Memory B cell (primary cell): ENCODE results near the gene CCM2.
"Not testable (repeated sequence)": the region's sequence is repeated elsewhere in the genome, so short reads cannot be mapped to it uniquely, and the experiment has no call there.

ENCODE experiments used
- ATAC-seq: fragments of 150-1000 bp; cut with Tn5 transposase; 2 replicates; pipeline ENCODE4 v1.10.0; 2021; ENCODE audit warnings: low read depth, mild to moderate bottlenecking, moderate library complexity
- DNase-seq, 2 donors: peaks; one replicate each; pipeline ENCODE4 v3.0.0; 2022; ENCODE audit warnings: low spot score in 2 of 2
- H3K27ac Mint-ChIP-seq: one replicate; pipeline ENCODE4 v1.8.0; 2022; ENCODE audit warnings: mild to moderate bottlenecking, moderate library complexity, mixed read lengths
- H3K27me3 Mint-ChIP-seq: one replicate; pipeline ENCODE4 v1.8.0; 2022; ENCODE audit warnings: mixed read lengths
- H3K36me3 Mint-ChIP-seq: one replicate; pipeline ENCODE4 v1.8.0; 2022; ENCODE audit warnings: mild to moderate bottlenecking, mixed read lengths
- H3K4me1 Mint-ChIP-seq: one replicate; pipeline ENCODE4 v1.8.0; 2022; ENCODE audit warnings: mixed read lengths
- H3K4me3 Mint-ChIP-seq: one replicate; pipeline ENCODE4 v1.8.0; 2022; ENCODE audit warnings: mild to moderate bottlenecking, moderate library complexity, mixed read lengths
- H3K9me3 Mint-ChIP-seq: one replicate; pipeline ENCODE4 v1.8.0; 2022; ENCODE audit warnings: mixed read lengths

Gene CCM2

DNA sequence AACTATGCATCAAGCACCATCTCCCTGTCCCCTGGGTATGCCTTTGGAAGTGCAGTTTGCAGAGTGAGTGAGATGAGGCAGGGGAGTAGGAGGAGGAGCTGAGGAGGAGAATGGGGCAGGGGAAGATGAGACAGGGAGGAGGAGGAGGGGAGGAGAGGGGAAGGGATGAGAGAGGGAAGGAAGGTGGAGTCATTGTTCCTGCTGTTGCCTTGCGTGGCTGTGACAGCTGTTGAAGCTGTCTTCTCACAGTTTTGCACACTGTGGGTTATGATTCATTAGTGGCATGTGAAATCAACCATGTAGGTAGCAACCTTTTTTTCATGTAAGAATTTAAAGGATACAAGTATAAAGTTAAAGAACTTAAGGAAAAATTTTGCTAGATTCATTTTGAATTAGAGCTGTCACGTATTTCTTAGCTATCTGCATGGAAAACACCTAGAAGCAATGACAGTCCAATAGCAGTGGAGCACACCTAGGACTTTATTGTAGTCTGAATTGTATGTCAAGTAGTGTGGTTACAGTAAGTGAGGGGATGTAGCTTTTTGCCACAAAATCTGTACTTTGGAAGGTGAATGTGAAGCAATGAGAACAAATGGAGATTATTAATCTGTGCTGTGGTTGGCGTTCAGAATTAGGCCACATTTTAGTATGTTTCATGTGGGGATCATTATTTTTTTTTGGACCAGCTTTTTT is 21.7 kb downstream of the CCM2 start:
- peaks cover 18% of the 10 kb centered on the region for H3K36me3 Mint-ChIP-seq

DNA sequence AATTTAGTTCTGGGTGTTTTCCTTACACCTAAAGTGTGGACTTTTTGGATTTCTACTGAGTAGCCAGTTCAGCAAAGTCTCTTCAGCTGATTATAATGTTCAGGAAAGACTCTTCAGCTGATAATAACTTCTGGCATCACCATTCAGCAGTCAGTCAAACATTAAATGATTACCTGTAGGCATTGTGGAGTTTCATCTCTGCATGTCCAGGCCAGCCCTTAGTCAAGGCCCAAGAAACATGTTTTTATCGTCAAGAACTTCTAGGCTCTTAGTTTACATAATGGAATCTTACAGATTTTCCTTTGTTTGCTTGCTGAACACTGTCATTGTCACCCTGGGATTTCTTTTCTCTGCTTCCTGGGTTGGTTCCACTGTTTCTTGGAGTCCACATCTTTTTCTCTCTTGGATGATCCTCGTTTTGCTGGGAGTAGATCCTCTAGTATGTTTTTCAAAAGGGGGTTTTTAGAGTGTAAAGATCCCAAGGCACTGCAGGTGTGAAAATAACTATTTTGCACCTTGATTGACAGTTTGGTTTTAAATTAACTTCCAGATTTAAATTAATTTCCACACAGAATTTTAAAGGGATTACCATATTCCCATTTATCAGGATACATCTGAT is 24.2 kb downstream of the CCM2 start:
- no peaks in the 10 kb centered on the region for H3K27me3 Mint-ChIP-seq
- DNase-seq (no peak), ATAC-seq (no peak)
- H3K27ac Mint-ChIP-seq, result peak overlapping the region; percentile 1
- H3K4me3 Mint-ChIP-seq, result no peak overlapping the region
- peaks cover 33% of the 10 kb centered on the region for H3K4me1 Mint-ChIP-seq
- H3K9me3 Mint-ChIP-seq, result peaks cover 2% of the 10 kb centered on the region
- H3K36me3 Mint-ChIP-seq, result peaks cover 20% of the 10 kb centered on the region

More for the DNA sequence above, 21.7 kb downstream of the CCM2 start:
- no peak overlapping the region for H3K4me3 Mint-ChIP-seq
- ATAC-seq (peak; percentile 37), DNase-seq (no peak)
- H3K4me1 Mint-ChIP-seq, result peaks cover 28% of the 10 kb centered on the region
- H3K9me3 Mint-ChIP-seq, result peaks cover 2% of the 10 kb centered on the region
- no peaks in the 10 kb centered on the region for H3K27me3 Mint-ChIP-seq
- H3K27ac Mint-ChIP-seq, result peak overlapping the region; percentile 64

DNA sequence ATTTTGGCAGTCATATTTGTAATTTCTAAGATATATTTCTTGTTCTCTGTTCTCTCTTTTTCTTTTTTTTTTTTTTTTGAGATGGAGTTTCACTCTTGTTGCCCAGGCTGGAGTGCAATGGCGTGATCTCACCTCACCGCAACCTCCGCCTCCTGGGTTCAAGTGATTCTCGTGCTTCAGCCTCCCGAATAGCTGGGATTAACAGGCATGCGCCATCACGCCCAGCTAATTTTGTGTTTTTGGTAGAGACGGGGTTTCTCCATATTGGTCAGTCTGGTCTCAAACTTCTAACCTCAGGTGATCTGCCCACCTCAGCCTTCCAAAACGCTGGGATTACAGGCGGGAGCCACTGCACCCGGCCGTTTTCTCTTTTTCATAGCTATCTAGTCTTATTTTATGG is 25.5 kb downstream of the CCM2 start:
- H3K4me3 Mint-ChIP-seq, result peak overlapping the region; percentile 56
- H3K9me3 Mint-ChIP-seq, H3K27me3 Mint-ChIP-seq, DNase-seq, ATAC-seq: not testable (repeated sequence)
- peaks cover 15% of the 10 kb centered on the region for H3K36me3 Mint-ChIP-seq
- H3K4me1 Mint-ChIP-seq, result peaks cover 40% of the 10 kb centered on the region
- H3K27ac Mint-ChIP-seq, result peak overlapping the region; percentile 77

GRCh38 chr7:45026013-45026412 is 26.0 kb downstream of the CCM2 start:
- Mint-ChIP-seq H3K4me1 (peaks cover 36% of the 10 kb centered on the region), H3K4me3 (peak overlapping the region; percentile 56), H3K27ac (peak overlapping the region; percentile 77), H3K9me3 (peaks cover 2% of the 10 kb centered on the region), H3K27me3 (no peaks in the 10 kb centered on the region), H3K36me3 (peaks cover 15% of the 10 kb centered on the region)
- DNase-seq (no peak), ATAC-seq (no peak)

DNA sequence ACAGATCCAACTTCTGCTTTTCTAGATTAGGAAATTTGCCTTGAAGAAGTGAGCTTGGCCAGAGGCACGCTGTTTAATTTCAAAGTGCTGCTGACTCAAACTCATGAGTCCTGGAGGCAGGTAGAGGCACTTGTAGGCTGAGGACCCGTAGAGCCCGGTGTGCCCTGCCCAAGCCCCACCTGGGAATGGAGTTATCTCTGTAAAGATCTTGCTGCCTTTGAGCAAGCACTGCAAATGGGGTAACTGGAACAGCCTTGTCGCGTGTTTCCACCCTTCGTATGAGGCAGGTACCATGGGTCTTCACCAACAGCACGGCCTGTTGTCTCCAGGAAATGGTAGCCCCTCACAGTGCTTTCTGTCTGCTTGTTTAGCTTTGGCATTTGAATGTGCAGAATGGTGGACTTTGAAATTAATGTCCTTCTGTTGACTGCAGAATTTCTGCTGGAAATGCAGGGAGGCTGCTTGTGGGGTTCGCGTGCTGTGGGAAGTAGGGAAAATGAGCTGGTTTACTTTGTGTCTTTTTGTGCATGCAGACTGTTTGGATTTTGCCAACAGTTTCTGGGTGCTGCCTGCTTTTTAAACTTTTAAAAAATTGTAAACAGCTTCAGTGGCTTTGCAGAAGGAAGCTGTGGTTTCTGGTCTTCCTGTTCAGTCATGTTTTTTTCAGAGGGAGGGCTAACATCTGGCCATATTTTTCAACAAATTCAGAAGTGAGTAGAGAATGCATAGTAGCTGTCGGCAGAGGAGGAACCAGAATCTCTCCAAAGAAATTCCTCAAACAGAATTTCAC is 27.2 kb downstream of the CCM2 start:
- peak overlapping the region; percentile 86 for H3K27ac Mint-ChIP-seq
- no peaks in the 10 kb centered on the region for H3K27me3 Mint-ChIP-seq
- ATAC-seq (peak; percentile 88), DNase-seq (peak; percentile 35 to 44)
- peaks cover 2% of the 10 kb centered on the region for H3K9me3 Mint-ChIP-seq
- H3K36me3 Mint-ChIP-seq, result peaks cover 15% of the 10 kb centered on the region
- peaks cover 31% of the 10 kb centered on the region for H3K4me1 Mint-ChIP-seq
- peak overlapping the region; percentile 89 for H3K4me3 Mint-ChIP-seq

- peaks cover 2% of the 10 kb centered on the region for H3K9me3 Mint-ChIP-seq
- peaks cover 18% of the 10 kb centered on the region for H3K36me3 Mint-ChIP-seq
- H3K27ac Mint-ChIP-seq, result peak overlapping the region; percentile 86
- H3K4me1 Mint-ChIP-seq, result peaks cover 37% of the 10 kb centered on the region
- peak overlapping the region; percentile 89 for H3K4me3 Mint-ChIP-seq
- DNase-seq, result peak in 1 of 2 donors; percentile 17
- ATAC-seq, result peak; percentile 4
- H3K27me3 Mint-ChIP-seq, result no peaks in the 10 kb centered on the region
These were observed 27.7 kb downstream of the CCM2 start for GRCh38 chr7:45027774-45028114.

DNA sequence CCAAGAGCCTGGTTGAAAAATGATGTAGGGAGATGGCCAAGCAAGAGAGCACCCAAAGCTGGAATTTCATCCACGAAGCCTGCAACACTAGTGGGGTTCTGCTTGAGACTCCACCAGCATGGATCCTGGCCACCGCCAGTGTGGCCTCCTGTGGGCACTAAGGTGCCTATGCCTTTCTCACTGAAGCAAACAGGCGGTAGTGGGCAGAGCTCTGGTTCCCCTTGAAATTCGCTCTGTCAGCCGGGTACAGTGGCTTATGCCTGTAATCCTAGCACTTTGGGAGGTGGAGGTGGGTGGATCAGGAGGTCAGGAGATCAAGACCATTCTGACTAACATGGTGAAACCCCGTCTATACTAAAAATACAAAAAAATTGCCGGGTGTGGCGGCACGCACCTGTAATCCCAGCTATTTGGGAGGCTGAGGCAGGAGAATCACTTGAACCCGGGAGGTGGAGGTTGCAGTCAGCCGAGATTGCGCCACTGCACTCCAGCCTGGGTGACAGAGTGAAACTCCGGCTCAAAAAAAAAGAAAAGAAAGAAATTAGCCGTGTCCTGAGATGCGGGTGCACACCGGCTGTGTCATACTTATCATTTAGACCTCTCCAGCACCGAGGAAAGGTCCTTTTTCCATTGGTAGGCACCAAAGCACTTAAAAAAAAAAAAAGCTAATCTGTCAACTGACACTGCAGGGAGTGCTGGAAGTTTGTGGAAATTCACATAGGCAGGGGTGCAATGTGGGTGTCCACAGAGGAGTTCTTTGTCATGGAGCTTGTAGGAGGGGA is 28.3 kb downstream of the CCM2 start:
- Mint-ChIP-seq H3K4me1 (peaks cover 41% of the 10 kb centered on the region), H3K4me3 (peak overlapping the region; percentile 89), H3K27me3 (no peaks in the 10 kb centered on the region), H3K9me3 (peaks cover 2% of the 10 kb centered on the region), H3K27ac (peak overlapping the region; percentile 86), H3K36me3 (peaks cover 18% of the 10 kb centered on the region)
- ATAC-seq (no peak), DNase-seq (no peak)

DNA sequence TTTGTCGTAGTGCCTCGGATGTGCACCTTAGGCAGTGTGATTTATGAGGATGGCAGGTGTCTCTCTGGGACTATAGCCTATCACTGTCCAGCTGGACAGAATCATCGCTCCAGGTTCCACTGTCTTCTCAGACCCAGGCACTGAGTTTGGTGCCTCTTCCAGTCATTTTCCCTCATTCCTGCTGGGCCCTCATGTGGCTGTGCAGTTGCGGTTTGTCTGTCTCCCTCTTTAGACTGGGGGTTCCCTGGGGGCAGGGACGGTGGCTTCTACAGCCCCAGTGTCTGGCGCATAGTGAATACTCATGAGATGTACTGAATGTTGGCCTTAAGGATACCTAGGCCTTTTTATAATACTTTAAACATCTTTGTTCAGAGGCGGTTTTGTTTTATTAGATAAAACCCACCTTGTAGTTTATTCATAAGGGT is 28.9 kb downstream of the CCM2 start:
- no peak for ATAC-seq
- Mint-ChIP-seq H3K4me3 (peak overlapping the region; percentile 89), H3K27me3 (no peaks in the 10 kb centered on the region), H3K9me3 (peaks cover 2% of the 10 kb centered on the region), H3K4me1 (peaks cover 45% of the 10 kb centered on the region), H3K27ac (peak overlapping the region; percentile 86), H3K36me3 (peaks cover 16% of the 10 kb centered on the region)
- DNase-seq, result no peak

GRCh38 chr7:45031829-45032228 is 31.8 kb downstream of the CCM2 start:
- ATAC-seq, result no peak

DNA sequence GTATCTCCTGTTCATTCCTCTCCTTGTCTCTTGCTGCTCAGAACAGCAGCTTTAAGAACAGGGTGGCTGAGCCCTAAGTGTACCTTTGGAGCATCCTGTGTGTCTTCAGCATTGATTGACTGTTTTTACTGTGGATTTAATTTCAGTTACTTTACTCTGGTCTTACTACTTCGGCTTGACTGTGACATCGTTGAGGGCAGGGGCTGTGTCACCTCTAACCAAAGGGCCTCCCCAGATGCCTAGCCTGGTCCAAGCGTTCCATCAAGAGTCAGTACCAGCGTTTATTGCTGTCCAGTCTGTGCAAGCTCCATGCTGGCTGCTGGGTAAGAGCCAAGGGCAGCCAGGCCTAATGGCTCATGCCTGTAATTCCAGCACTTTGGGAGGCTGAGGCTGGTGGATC is 32.4 kb downstream of the CCM2 start:
- ATAC-seq (no peak), DNase-seq (no peak)
- Mint-ChIP-seq H3K27me3 (no peaks in the 10 kb centered on the region), H3K4me3 (peak overlapping the region; percentile 11), H3K36me3 (peaks cover 11% of the 10 kb centered on the region), H3K4me1 (peaks cover 50% of the 10 kb centered on the region), H3K9me3 (no peaks in the 10 kb centered on the region), H3K27ac (peak overlapping the region; percentile 78)

More at GRCh38 chr7:45031829-45032228, 31.8 kb downstream of the CCM2 start:
- peak overlapping the region; percentile 78 for H3K27ac Mint-ChIP-seq
- H3K4me1 Mint-ChIP-seq, result peaks cover 50% of the 10 kb centered on the region
- no peak overlapping the region for H3K4me3 Mint-ChIP-seq
- DNase-seq, result no peak
- no peaks in the 10 kb centered on the region for H3K9me3 Mint-ChIP-seq
- H3K27me3 Mint-ChIP-seq, result no peaks in the 10 kb centered on the region
- H3K36me3 Mint-ChIP-seq, result peaks cover 11% of the 10 kb centered on the region

- H3K27me3 Mint-ChIP-seq, result no peaks in the 10 kb centered on the region
- DNase-seq, result no peak
- no peak for ATAC-seq
- H3K36me3 Mint-ChIP-seq, result peaks cover 14% of the 10 kb centered on the region
- H3K4me1 Mint-ChIP-seq, result peaks cover 52% of the 10 kb centered on the region
- peak overlapping the region; percentile 17 for H3K4me3 Mint-ChIP-seq
- H3K9me3 Mint-ChIP-seq, result no peaks in the 10 kb centered on the region
- peak overlapping the region; percentile 78 for H3K27ac Mint-ChIP-seq
These were observed 33.4 kb downstream of the CCM2 start for GRCh38 chr7:45033261-45033930.

- peaks cover 17% of the 10 kb centered on the region for H3K36me3 Mint-ChIP-seq
- H3K9me3 Mint-ChIP-seq, result no peaks in the 10 kb centered on the region
- no peaks in the 10 kb centered on the region for H3K27me3 Mint-ChIP-seq
- no peak for DNase-seq
- no peak for ATAC-seq
- no peak overlapping the region for H3K4me3 Mint-ChIP-seq
- peaks cover 51% of the 10 kb centered on the region for H3K4me1 Mint-ChIP-seq
- H3K27ac Mint-ChIP-seq, result peak overlapping the region; percentile 78
These were observed 33.9 kb downstream of the CCM2 start for GRCh38 chr7:45033931-45034290.

GRCh38 chr7:45034710-45035109 is 34.7 kb downstream of the CCM2 start:
- not testable (repeated sequence) for H3K27me3 Mint-ChIP-seq, H3K4me3 Mint-ChIP-seq, H3K27ac Mint-ChIP-seq, DNase-seq, H3K9me3 Mint-ChIP-seq, ATAC-seq
- Mint-ChIP-seq H3K36me3 (peaks cover 21% of the 10 kb centered on the region), H3K4me1 (peaks cover 50% of the 10 kb centered on the region)
